Measurements from ENCODE around the gene GATAD2B.

GATAD2B gene

DNA sequence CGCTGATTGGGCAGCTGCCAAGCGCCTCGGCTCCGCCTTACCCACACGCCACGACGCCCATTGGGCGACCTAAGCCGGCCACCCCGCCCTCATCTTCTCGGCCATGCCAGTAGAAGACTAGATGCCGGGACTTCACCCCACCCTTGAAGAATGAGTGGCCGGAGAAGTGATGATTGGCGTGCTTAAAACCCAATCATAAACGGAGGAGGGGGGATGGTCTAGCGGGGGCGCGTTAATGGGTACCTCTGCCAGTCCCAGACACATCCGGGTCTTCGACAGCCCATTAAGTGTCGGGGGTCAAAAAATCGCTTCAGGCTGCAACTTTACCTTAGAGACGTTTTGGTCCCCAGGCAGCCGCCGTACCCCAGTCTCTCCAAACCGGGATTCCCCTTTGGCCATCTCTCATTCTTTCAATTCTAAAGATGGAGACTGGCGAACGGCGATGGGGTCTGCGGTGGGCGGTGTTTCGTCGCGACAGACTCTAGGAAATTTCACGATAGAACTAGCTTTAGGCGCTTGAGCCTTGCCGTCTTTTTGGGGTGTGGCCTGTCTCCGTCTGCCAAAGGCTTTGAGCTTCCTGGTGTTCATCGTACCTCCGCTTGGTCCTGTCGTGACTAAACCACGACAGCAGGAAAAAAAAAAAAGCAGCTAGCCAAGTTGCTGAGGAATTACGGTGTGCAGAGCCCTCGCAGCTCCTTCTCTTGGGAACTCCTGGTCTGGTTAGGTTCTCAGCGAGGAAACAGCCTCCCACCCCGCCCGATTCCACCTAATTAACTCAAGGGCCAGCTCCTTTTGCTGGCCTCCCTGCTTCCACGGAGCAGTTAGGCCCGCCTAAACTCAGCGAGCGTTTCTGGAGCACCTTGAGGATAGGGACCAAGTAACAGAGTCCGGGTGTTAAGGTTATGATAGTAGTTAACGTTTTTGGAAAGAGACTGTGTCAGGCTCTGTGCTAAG is at the start of gene GATAD2B:
TSS of gene GATAD2B (minus strand) at position 1 of the 954 bp plus-strand sequence. CDS start 94,625 bp downstream, outside the sequence.
- DNase-seq (ENCODE audit: low read depth in 2 of 2) = peak; percentile 92 to 97

DNA sequence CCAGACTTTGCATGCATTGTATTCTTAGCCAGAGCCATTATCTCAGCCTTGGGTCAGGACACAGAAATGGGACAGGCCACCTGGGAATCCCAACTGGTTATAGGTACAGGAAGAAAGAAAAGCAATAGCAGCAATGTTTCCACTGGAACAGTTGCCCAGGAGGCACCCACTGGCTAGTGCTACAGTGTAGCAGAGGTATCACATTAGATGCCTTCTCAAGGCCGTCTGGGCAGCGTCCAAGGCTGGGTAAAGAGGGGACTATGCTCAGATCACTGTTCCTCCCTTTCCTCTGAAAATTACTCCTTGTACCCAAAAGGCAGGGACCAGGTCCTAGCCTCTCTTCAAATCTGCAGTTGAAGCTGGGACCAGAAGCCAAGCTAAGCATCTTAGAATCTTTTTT is 47.6 kb upstream of the GATAD2B start:
- no peak for DNase-seq (ENCODE audit: low read depth in 2 of 2)

DNA sequence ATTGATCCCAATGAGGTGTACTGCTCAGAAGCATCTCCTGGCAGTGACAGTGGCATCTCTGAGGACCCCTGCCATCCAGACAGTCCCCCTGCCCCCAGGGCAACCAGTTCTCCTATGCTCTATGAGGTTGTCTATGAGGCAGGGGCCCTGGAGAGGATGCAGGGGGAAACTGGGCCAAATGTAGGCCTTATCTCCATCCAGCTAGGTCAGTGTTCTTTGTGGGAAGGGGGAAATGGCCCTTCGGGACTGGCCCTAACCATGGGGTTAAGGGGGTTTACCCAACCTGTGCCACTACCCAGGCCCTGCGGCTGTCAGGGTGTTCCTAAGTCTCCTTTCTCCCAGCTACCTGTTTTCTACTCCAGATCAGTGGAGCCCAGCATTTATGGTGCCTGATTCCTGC is 46.2 kb upstream of the GATAD2B start:
- no peak for DNase-seq (ENCODE audit: low read depth in 2 of 2)

DNA sequence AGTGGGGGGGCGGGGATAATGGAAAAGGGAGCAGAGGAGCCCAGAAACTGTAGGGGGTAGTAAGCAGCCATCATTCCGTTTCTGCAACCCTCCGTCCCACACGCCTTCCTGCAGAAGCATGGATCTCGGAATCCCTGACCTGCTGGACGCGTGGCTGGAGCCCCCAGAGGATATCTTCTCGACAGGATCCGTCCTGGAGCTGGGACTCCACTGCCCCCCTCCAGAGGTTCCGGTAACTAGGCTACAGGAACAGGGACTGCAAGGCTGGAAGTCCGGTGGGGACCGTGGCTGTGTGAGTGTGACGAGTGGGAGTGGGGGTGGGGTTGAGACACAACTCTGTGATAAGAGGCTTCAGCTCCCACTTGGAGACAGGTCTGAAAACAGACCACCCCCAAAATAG is 45.6 kb upstream of the GATAD2B start:
- DNase-seq (ENCODE audit: low read depth in 2 of 2) = no peak

DNA sequence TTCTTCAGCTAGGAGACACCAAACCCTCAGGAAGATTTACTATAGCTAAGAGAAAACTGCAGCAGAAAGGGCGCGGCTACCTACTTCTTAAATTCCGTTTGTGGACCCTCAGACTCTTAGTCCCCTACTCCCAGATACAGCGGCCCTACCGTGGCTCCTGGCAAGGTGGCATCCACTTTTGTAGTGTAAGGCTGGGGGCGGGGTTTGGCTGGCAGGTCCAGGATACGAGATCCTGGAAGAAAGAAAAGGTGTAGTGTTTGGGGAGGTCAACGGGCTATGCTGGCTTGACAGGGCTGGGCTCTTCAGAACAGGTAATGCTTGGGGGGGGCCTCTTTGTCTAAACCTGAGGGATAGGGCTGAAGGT is 45.2 kb upstream of the GATAD2B start:
- no peak for DNase-seq (ENCODE audit: low read depth in 2 of 2)

DNA sequence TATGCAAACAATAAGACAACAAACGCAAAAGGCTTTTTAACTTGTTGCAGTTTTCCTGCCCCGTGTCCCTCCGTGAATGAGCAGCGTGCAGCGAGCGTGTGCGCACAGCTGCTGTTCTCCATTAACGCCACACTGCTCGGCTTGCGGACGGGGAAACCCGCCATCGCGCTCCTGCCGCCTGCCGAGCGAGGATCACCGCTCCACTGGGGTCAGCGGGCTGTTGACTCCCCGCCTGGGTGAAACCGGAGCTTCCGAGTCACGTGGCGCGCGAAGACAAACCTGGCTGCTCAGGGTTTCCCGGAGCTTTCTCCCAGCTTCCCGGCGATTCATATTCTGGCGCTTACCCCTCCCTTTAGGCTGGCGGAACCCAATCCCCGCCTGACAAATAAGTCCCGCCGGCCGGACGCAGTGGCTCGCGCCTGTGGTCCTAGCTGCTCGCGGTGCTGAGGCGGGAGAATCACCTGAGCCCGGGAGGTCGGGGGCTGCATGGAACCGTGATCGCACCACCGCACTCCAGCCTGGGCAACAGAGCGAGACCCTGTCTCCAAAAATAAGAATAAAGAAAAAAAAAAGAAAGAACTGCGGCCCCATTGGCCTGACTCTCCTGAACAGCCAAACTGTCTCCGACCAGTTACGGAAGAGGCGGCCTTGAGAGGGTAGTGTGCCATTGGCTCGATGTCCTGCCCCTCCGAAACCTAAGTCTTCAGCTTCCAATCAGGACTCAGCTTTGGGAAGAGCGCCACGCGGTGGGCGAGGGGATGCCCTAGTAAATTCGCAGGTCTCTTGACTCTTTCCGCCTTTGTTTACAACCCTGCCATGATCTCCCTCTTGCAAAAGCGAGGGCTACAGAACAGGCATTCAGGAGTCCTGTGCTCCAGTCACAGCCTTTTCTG is 44.6 kb upstream of the GATAD2B start, which contains the start of gene CREB3L4:
TSS of gene CREB3L4 (plus strand) at position 796 of the 893 bp plus-strand sequence. CDS start 624 bp downstream, outside the sequence.
- DNase-seq (ENCODE audit: low read depth in 2 of 2) = peak; percentile 53 to 68

DNA sequence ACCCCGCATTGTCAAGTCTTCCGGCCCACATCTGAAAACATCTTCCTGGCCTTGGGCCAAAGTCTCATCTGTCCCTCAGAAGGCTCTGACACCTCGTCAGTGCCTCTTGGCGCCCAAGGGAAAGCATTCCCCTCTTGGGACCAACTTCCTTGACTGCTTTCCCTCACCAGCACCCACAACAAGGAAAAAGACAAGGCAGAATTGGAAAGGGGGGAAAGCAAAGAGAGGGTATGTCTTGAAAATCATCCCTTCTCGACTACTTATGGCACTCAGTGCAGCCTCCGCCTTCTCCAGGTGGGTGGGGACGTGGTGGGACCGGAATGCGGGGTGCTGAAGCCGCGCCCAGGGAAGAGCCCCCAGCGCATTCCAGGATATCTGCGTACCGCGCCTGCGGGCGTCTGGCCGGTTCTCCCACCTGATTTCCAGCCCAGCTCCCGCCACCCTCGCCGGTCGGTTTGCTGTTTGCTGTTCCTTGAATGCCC is 41.1 kb upstream of the GATAD2B start:
- DNase-seq (ENCODE audit: low read depth in 2 of 2) = no peak

DNA sequence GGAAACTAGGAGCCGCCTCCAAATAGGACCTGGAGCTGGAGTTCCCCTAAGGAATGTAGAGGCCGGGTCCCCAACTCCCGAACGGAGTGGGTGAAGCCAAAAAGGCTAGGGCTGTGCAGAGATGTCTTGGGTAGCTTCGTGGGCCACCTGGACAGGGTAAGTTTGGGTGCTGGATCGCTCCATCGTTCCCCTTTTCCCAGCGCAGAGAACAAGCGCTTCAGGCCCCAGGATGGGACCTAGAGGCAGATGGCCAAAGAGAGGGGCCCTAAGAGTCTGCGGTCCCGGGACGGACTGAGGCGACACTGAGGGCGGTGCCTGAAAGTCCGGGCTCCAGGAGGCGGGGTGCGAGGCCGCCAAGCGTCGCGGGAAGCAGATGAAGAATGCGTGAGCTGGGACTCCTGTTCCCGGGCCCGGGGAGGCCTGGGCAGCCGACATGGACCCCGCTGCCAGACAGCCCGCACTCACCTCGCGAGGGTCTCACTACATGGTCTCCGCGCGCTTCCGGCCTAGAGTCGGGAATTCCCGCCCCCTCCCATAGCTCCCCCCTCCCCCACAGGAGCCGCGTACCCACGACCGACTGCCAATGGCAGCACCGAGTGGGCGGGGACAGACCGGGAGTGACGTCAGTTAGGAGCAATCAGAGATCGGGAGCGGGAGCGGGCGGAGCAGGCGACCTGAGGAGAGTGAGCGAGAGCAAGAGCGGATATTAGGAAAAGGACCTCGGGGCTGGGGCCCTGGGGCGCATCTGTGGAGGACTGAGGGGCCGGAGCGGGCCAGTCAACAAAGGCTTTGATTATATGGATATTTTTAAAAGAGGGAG is 40.5 kb upstream of the GATAD2B start, which contains the start of gene SLC39A1:
TSS of gene SLC39A1 (minus strand) at position 508 of the 820 bp plus-strand sequence. CDS start 822 bp downstream, outside the sequence.
- DNase-seq (ENCODE audit: low read depth in 2 of 2) = peak; percentile 81 to 92

DNA sequence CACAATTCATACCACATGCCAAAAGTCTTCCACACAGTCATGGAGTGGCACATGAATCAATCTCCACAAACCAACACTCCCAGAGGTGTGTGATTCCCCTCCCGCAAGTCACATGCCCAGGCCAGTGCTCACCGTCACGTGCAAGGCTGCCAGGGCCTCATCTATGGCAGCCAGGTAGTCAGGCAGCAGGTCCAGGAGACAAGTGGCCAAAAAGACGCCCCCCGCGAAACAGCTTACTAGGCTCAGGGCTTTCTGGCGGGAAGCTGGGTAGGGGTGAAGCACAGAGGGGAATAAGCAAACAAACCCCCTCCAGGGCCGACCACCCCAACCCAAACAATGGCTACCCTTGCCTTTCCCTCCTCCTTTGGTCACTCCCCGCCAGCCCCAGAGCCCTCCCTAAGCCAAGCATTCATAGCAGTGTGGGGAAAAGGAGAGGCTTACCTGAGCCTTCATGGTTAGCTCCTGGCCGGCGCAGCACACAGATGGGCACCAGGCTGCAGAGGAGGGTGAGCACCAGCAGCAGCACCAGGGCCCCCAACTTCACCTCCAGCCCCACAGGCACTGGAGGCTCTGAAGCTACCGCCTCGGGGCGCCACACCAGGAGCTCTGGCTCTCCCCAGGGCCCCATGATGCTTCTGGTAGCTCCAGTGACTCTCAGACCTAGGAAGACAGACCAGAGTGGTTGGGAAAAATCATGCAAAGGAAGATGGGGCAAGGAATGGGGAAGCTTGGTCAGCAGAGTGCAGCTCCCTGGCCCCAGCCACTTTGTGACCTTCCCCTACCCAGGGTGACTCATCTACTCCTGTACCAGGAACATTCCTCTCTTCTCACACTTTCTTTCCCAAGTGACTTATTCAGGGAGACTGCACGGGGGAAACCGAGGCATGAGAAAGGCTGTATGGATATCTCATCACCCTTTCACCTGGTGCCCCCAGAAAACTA is 39.6 kb upstream of the GATAD2B start:
- DNase-seq (ENCODE audit: low read depth in 2 of 2) = no peak

DNA sequence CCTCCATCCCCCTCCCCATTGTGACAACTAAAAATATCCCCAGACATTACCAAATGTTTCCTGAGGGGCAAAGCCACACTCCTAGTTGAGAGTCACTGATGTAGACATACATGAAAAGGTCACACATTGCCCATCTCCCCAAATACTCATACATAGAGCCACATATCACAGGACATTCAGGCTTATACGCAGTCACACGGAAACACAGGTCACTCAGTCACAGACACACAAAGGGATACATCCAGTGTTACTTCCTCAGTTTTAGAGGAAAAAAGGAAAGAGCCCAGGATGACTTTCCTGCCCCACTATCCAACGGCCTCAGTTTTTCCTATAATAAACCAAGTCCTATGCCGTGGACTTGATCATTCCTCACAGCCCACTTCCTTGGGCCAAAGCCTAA is 38.6 kb upstream of the GATAD2B start:
- DNase-seq (ENCODE audit: low read depth in 2 of 2) = no peak

DNA sequence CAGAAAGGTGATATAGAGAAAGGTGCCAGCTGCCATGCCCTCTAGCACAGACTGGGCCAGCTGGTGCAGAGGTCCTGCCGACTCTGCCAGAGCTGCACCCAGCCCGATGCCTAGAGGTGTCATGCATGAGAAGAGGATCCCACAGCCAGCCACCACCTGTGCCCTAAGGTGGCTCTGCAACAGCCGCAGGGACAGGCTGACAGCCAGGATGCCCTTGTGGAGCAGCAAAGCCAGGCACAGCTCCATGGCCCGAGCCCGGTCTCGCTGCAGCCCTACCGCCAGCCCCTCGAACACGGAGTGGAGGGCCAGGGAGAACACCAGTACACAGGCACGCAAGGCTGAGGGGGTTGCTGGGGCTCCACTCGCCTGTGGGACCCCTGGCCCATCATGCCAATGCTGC is 37.4 kb upstream of the GATAD2B start:
- DNase-seq (ENCODE audit: low read depth in 2 of 2) = no peak

DNA sequence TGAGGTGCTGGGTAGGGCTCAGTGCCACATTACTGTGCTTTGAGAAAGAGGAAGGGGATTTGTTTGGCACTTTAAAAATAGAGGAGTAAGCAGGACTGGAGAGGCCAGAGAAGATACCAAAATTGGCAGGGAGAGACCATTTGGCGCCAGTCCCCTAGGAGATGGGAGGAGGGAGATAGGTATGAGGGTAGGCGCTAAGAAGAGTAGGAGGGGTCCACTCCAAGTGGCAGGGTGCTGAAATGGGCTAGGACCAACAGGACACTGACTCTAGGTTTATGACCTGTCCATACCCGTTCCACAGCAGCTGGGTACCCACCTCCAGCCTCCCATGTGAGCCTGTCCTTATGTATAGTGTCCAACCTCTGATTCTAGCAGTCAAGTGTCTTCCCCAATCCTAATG is 36.7 kb upstream of the GATAD2B start:
- DNase-seq (ENCODE audit: low read depth in 2 of 2) = no peak

DNA sequence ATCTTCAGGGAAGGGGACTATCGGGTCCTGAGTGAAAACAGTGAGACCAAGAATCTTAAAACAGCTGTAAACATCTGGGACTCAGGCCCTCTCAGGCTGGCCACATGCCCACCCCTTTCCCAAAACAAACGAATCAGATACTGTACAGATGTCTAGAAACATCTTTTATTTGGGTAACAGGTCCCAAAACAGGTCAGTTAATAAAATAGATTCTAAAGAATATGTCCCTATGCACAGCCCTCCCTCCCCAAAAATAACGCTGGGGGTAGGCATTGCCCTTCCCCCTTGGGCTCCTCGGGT is 36.1 kb upstream of the GATAD2B start:
- DNase-seq (ENCODE audit: low read depth in 2 of 2) = no peak

DNA sequence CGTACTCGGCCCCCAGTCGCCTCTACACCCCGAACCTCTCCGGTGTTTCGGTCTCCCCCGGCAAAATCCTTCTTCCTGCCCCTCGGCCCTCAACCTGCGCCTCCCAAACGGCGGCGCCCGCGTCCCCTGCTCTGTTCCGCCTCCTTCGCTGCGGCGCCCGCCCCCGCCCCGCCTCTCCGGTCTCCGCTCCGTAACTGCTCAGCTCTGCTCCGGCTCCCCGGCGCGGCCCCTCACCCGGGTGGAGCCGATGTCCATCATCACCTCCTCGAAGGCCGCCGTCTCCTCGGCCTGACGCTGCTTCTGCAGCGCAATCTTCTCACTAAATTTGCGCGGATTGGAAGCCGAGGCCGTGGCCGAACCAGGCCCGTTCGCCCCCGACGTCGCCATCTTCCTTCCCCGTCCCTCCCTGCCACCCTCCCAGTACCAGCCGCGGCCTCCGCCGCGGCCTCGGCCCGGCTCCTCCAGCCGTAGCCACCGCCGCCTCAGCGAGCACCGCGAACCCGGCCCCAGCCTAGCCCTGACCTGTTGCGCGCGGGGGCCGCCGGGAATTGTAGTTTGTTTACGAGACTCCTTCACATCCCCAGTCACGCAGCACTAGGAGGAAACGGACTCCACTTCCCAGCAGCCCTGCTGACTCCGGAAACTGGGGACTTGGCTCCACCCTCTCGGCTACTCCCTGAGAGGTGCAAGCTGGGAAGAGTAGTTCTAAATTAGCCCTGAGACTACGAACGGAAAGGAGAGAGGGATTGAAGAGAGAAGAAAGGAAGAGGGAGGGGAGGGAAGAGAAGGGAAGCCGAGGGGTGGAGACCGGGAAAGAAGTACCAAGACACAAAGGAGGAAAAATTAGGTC is 35.6 kb upstream of the GATAD2B start, which contains the start of gene CRTC2:
TSS of gene CRTC2 (minus strand) at position 502 of the 850 bp plus-strand sequence. CDS start at position 387, 115 bp downstream.
- peak; percentile 92 to 93 for DNase-seq (ENCODE audit: low read depth in 2 of 2)

DNA sequence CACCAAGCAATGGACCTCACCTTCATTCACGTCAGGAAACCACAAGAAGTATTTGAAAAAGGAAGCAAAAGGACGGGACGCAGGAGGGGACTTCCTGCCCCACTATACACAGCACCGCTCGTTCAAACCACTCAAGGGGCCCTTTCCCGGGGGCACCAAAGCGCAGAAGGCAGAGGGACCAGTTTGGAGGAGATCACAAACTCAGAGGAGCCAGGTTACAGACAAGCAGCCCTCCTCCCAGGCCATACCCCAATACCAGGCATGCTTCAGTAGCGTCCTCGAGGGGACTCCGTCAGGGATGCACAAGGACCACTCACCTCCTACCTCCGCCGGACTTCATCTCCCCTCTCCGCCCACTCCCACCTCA is 35.0 kb upstream of the GATAD2B start:
- DNase-seq (ENCODE audit: low read depth in 2 of 2) = no peak

DNA sequence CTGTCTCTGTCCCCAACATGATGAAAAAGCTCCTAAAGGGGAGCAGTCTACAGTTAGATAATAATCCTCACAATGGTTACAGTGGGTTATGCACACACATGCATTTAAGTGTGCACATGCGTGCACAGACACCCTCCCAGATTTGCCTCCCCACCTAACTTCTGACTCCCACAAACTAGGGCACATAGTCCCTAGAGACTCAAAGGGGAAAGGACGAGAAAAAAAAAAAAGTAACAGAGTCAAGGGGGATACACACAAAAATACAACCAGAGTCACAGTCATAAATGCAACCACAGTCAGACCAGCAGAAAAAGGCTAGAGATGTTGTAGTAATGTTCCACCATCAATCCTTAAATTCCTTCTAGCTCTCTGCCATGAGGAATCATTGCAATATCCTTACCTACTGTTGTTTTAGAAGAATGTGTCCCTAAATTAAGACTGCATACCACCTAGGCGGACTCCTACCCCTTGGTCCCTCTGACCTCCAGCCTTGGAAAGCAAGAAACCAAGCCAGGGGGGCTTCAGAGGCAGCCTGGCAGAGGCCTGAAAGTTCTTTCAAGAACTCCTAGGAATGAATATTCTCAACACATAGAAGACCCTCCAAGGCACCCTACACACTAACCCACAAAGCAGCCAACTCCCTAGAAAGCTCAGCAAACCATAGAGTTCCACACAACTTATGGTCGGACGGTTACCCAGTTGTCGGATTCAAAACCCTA is 34.4 kb upstream of the GATAD2B start:
- no peak for DNase-seq (ENCODE audit: low read depth in 2 of 2)

DNA sequence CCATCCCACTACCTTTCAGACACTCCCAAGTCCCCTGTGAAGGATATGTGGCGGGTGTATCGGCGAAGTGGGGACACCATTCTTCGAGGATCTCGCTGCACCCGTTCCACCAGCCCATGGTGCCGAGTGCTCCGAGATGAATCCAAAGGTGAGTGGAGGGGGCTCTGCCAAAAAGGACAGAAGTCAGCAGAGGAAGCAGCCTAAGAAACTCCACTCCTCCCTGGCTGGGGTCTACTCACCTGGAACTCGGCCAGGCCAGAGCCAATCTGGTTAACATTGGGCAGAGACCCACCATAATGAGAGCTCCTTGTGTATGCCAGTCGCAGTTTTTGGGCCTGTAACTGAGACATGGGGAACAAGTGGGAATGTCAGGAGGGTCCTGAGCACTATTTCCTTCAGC is 32.1 kb upstream of the GATAD2B start:
- DNase-seq (ENCODE audit: low read depth in 2 of 2) = no peak

DNA sequence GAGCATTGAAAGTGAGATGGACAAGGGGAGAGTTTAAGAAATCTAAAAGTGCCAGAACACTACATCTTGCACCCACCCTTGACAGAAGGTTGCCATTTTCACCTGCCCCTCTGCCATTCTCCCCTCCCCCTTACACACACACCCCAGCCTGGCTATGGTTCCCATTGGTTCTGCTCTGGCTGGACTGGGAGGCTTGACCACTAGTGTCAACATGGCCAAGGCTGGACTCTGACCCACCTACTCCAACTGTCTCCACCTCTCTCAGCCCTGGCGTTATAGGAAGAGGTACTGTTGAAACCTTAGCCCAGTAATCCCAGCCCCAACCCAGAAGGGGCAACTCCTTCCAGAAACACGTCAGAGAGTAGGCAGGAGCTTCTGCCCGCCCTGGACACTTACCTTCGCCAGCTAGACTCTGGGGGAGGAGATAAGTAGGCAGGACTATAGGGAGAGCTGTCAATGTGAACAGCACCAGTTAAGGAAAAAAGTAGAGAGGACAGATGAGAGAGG is 31.1 kb upstream of the GATAD2B start:
- no peak for DNase-seq (ENCODE audit: low read depth in 2 of 2)
